Gastrocnemius medialis (tissue), 4 donors: ENCODE results near the gene HSFX2.
A peak's percentile ranks its signal among the peaks of the same experiment; 100 is the strongest.

ENCODE experiments used
- CTCF ChIP-seq, 5 experiments: fragments of 450-650 bp in 3 of 5; fragments of 200-600 bp in 2 of 5; sonication (generic) in 2 of 5; IDR thresholded peaks in 4 of 5; conservative IDR thresholded peaks in 1 of 5; 1 replicate in 4 of 5; 2 replicates in 1 of 5; pipeline ENCODE4 v1.5.1; 2016 to 2019; ENCODE audit warnings: antibody characterized with exemption in 5 of 5, mild to moderate bottlenecking in 3 of 5, moderate library complexity in 3 of 5
- POLR2A ChIP-seq, 2 donors: fragments of 450-650 bp; IDR thresholded peaks; one replicate each; pipeline ENCODE4 v1.6.1; 2017; ENCODE audit warnings: antibody characterized with exemption in 2 of 2, mild to moderate bottlenecking in 2 of 2, moderate library complexity in 2 of 2

DNA sequence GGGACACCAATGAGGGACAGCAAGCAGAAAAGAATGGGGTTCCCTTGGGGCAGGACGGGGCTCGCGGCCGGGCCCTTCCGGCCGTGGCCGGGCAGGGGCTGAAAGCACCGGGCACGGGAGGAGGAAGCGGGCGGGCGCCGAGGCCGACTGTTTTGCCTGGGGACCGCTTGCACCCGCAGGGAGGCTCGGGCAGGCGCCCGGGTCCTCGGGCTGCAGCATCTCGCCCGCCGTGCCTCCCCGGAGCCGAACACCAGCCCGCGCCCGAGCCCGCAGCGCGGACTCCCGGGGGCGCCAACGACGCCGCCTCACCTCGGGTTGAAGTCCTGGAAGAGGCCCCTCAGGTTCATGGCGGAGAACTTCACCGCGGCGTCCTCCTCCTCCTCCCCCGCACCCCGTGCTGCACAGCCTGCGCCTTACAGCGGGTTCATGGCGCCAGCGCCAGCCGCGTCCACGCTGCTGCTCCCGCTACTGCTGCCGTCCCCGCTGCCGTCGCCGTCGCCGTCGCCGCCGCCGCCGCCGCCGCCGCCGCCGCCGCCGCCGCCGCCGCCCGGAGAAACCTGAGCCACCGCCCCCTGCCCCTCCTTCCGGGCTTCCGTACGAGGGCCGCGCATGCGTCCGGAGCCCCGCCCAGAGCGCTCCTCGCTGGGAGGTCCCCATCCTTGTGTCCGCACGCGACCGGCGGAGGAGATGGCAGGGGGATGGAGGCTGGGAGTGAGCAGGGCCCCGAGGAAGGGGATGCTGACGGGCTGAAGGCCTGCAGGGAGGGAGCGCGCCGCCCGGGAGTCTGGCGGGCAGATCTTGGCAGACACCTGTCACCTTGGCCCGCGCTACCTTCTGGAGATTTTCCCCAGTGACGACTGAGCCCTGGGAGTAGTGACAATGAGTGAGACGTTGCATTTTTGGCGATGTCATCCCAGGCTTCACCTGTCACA is 36.4 kb upstream of the HSFX2 start, which contains the start of gene TMEM185A:
- TF ChIP-seq CTCF (IDR thresholded peaks at IDR 0.05 in 4 of 5, conservative IDR thresholded peaks at IDR 0.05 in 1 of 5) = no peak
- TF ChIP-seq POLR2A (IDR thresholded peaks at IDR 0.05) = peak; percentile 10 to 28
